ENCODE data around the gene RBMS1.

Gene RBMS1

GRCh38 chr2:160301420-160301819 is 192.2 kb downstream of the RBMS1 start:
- Histone ChIP-seq H3K9ac (ENCODE audit: low read length) (no peak overlapping the region), H3K36me3 (replicated peaks; ENCODE audit: low read depth, low read length) (no peaks in the 10 kb centered on the region), H4K20me1 (ENCODE audit: insufficient read depth, low read length) (no peaks in the 10 kb centered on the region), H3K27ac (ENCODE audit: low read length) (no peak overlapping the region), H3K9me3 (ENCODE audit: insufficient read depth, low read length) (no peaks in the 10 kb centered on the region), H3K27me3 (ENCODE audit: low read depth, low read length) (no peaks in the 10 kb centered on the region), H3K4me1 (ENCODE audit: low read length) (peaks cover 6% of the 10 kb centered on the region), H3K79me2 (ENCODE audit: low read length) (no peaks in the 10 kb centered on the region), H3K4me3 (ENCODE audit: low read length) (no peak overlapping the region), H3K4me2 (ENCODE audit: low read length) (no peak overlapping the region), H2AFZ (ENCODE audit: low read depth, low read length) (no peak overlapping the region)
- TF ChIP-seq EZH2phosphoT487 (IDR thresholded peaks at IDR 0.05; ENCODE audit: low read depth) (no peak), CTCF (IDR thresholded peaks at IDR 0.05; ENCODE audit: low read depth, low read length) (no peak)

GRCh38 chr2:160300203-160300602 is 193.4 kb downstream of the RBMS1 start:
- Histone ChIP-seq H3K27ac (ENCODE audit: low read length) (no peak overlapping the region), H3K4me1 (ENCODE audit: low read length) (peaks cover 6% of the 10 kb centered on the region), H3K9ac (ENCODE audit: low read length) (no peak overlapping the region), H3K27me3 (ENCODE audit: low read depth, low read length) (no peaks in the 10 kb centered on the region), H3K9me3 (ENCODE audit: insufficient read depth, low read length) (no peaks in the 10 kb centered on the region), H4K20me1 (ENCODE audit: insufficient read depth, low read length) (no peaks in the 10 kb centered on the region), H3K79me2 (ENCODE audit: low read length) (no peaks in the 10 kb centered on the region), H2AFZ (ENCODE audit: low read depth, low read length) (no peak overlapping the region), H3K4me2 (ENCODE audit: low read length) (no peak overlapping the region), H3K36me3 (replicated peaks; ENCODE audit: low read depth, low read length) (no peaks in the 10 kb centered on the region), H3K4me3 (ENCODE audit: low read length) (no peak overlapping the region)
- TF ChIP-seq CTCF (IDR thresholded peaks at IDR 0.05; ENCODE audit: low read depth, low read length): no peak
- TF ChIP-seq EZH2phosphoT487 (IDR thresholded peaks at IDR 0.05; ENCODE audit: low read depth): no peak

GRCh38 chr2:160299540-160299939 is 194.1 kb downstream of the RBMS1 start:
- Histone ChIP-seq H3K27ac (ENCODE audit: low read length) (no peak overlapping the region), H3K36me3 (replicated peaks; ENCODE audit: low read depth, low read length) (no peaks in the 10 kb centered on the region), H2AFZ (ENCODE audit: low read depth, low read length) (no peak overlapping the region), H3K4me3 (ENCODE audit: low read length) (no peak overlapping the region), H3K4me2 (ENCODE audit: low read length) (no peak overlapping the region), H3K79me2 (ENCODE audit: low read length) (no peaks in the 10 kb centered on the region), H3K9ac (ENCODE audit: low read length) (no peak overlapping the region), H3K9me3 (ENCODE audit: insufficient read depth, low read length) (no peaks in the 10 kb centered on the region), H3K27me3 (ENCODE audit: low read depth, low read length) (no peaks in the 10 kb centered on the region), H3K4me1 (ENCODE audit: low read length) (peaks cover 8% of the 10 kb centered on the region), H4K20me1 (ENCODE audit: insufficient read depth, low read length) (no peaks in the 10 kb centered on the region)
- no peak for TF ChIP-seq CTCF (IDR thresholded peaks at IDR 0.05; ENCODE audit: low read depth, low read length)
- no peak for TF ChIP-seq EZH2phosphoT487 (IDR thresholded peaks at IDR 0.05; ENCODE audit: low read depth)

- Histone ChIP-seq H3K36me3 (replicated peaks; ENCODE audit: low read depth, low read length) (no peaks in the 10 kb centered on the region), H4K20me1 (ENCODE audit: insufficient read depth, low read length) (no peaks in the 10 kb centered on the region), H3K4me3 (ENCODE audit: low read length) (no peak overlapping the region), H3K9ac (ENCODE audit: low read length) (no peak overlapping the region), H3K4me2 (ENCODE audit: low read length) (no peak overlapping the region), H3K79me2 (ENCODE audit: low read length) (no peaks in the 10 kb centered on the region), H3K27me3 (ENCODE audit: low read depth, low read length) (no peaks in the 10 kb centered on the region), H2AFZ (ENCODE audit: low read depth, low read length) (no peak overlapping the region), H3K4me1 (ENCODE audit: low read length) (peaks cover 14% of the 10 kb centered on the region), H3K9me3 (ENCODE audit: insufficient read depth, low read length) (no peaks in the 10 kb centered on the region), H3K27ac (ENCODE audit: low read length) (no peak overlapping the region)
- TF ChIP-seq EZH2phosphoT487 (IDR thresholded peaks at IDR 0.05; ENCODE audit: low read depth) (no peak), CTCF (IDR thresholded peaks at IDR 0.05; ENCODE audit: low read depth, low read length) (no peak)
Observed at GRCh38 chr2:160298960-160299359, 194.6 kb downstream of the RBMS1 start.

All from OCI-LY3 (cell line).